ENCODE measurements around the gene SCN5A. TPM values are rescaled to one million over a fixed set of nuclear protein-coding genes. Genes with fewer than 3 reads are reported as not detected.
"Not testable (repeated sequence)": the region's sequence is repeated elsewhere in the genome, so short reads cannot be mapped to it uniquely, and the experiment has no call there.

SCN5A gene
- total and polyA plus RNA-seq, 4 donors, result 0.01 to 0.14 TPM; not detected in 2

DNA sequence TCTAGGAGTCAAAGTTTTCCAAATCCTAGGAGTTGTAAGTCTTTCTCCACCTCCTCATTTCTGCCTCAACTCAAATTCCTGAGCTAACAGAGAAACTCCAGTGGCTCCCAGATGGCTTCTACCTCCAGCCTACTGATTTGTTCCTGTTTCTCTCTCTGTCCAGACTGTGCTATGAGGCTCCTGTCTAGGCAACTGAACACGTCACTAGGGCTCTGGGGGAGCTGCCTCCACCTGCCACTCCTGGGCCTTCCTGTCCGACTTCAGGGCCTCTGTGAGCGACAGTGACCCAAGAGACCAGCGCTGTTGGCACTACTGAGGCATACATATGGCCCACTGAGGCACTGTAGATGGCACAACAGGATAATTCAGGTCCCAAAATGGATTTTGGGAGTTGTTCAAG, 82.0 kb downstream of the SCN5A start:
- Histone ChIP-seq H3K4me1 (ENCODE audit: control insufficient read depth in 4 of 4, insufficient read depth in 4 of 4, low read length in 3 of 4) (no peaks in the 10 kb centered on the region), H3K36me3 (ENCODE audit: control insufficient read depth in 4 of 4, insufficient read depth in 3 of 4, low read depth in 1 of 4, low read length in 3 of 4) (no peaks in the 10 kb centered on the region), H3K27ac (ENCODE audit: low read depth in 1 of 2, low read length in 2 of 2) (no peak overlapping the region), H3K9ac (ENCODE audit: low read depth in 1 of 2, low read length in 2 of 2) (no peak overlapping the region), H3K9me3 (ENCODE audit: control insufficient read depth in 4 of 4, low read length in 3 of 4) (no peaks in the 10 kb centered on the region), H3K4me3 (ENCODE audit: low read depth in 1 of 3, low read length in 3 of 3) (no peak overlapping the region), H3K27me3 (ENCODE audit: control insufficient read depth in 4 of 4, insufficient read depth in 4 of 4, low read length in 3 of 4) (no peaks in the 10 kb centered on the region)
- WGBS, result 91% methylated on average over 4 of the region's 4 CpGs
- TF ChIP-seq HNF4G (IDR thresholded peaks at IDR 0.05), result no peak
- DNase-seq (ENCODE audit: low spot score), result no peak

DNA sequence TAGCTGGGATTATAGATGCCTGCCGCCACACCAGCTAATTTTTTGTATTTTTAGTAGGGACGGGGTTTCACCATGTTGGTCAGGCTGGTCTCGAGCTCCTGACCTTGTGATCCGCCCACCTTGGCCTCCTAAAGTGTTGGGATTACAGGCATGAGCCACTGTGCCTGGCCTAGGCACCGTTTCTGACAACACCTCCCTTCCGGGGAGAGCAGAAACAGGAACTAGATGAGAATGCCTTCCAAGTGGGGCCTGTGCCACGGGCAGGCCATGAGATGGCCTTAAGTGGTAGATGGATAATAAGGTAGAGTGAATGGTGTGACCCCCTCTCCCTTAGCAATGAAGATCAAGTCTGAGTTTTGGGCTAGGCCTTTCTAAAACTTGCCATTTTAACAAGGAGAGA, 82.7 kb downstream of the SCN5A start:
- not testable (repeated sequence) for H3K9me3 ChIP-seq (ENCODE audit: control insufficient read depth in 4 of 4, low read length in 3 of 4); H3K27me3 ChIP-seq (ENCODE audit: control insufficient read depth in 4 of 4, insufficient read depth in 4 of 4, low read length in 3 of 4); H3K36me3 ChIP-seq (ENCODE audit: control insufficient read depth in 4 of 4, insufficient read depth in 3 of 4, low read depth in 1 of 4, low read length in 3 of 4); H3K4me3 ChIP-seq (ENCODE audit: low read depth in 1 of 3, low read length in 3 of 3); H3K9ac ChIP-seq (ENCODE audit: low read depth in 1 of 2, low read length in 2 of 2); H3K27ac ChIP-seq (ENCODE audit: low read depth in 1 of 2, low read length in 2 of 2); H3K4me1 ChIP-seq (ENCODE audit: control insufficient read depth in 4 of 4, insufficient read depth in 4 of 4, low read length in 3 of 4); DNase-seq (ENCODE audit: low spot score)
- 86% methylated on average over 7 of the region's 7 CpGs for WGBS

DNA sequence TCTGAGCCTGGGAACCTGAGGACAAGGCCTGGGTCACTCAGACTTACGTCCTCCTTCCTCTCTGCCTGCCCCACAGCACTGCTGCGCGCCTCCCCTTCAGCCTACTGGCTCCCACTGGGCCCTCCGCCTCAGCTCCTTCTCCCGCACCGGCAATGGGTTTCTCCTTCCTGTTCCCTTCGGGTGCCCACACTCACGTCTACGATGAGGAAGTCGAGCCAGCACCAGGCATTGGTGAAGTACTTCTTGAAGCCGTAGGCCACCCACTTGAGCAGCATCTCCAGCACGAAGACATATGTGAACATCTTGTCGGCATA, 83.3 kb downstream of the SCN5A start:
- Histone ChIP-seq H3K27ac (ENCODE audit: low read depth in 1 of 2, low read length in 2 of 2) (no peak overlapping the region), H3K36me3 (ENCODE audit: control insufficient read depth in 4 of 4, insufficient read depth in 3 of 4, low read depth in 1 of 4, low read length in 3 of 4) (no peaks in the 10 kb centered on the region), H3K4me1 (ENCODE audit: control insufficient read depth in 4 of 4, insufficient read depth in 4 of 4, low read length in 3 of 4) (no peaks in the 10 kb centered on the region), H3K9me3 (ENCODE audit: control insufficient read depth in 4 of 4, low read length in 3 of 4) (no peaks in the 10 kb centered on the region), H3K9ac (ENCODE audit: low read depth in 1 of 2, low read length in 2 of 2) (no peak overlapping the region), H3K4me3 (ENCODE audit: low read depth in 1 of 3, low read length in 3 of 3) (no peak overlapping the region), H3K27me3 (ENCODE audit: control insufficient read depth in 4 of 4, insufficient read depth in 4 of 4, low read length in 3 of 4) (no peaks in the 10 kb centered on the region)
- WGBS, result 90% methylated on average over 13 of the region's 13 CpGs
- DNase-seq (ENCODE audit: low spot score), result no peak
- TF ChIP-seq SP1 (IDR thresholded peaks at IDR 0.05) (no peak), FOXA2 (IDR thresholded peaks at IDR 0.05) (no peak), HNF4A (conservative IDR thresholded peaks at IDR 0.05) (no peak), TAF1 (conservative IDR thresholded peaks at IDR 0.05) (no peak)

DNA sequence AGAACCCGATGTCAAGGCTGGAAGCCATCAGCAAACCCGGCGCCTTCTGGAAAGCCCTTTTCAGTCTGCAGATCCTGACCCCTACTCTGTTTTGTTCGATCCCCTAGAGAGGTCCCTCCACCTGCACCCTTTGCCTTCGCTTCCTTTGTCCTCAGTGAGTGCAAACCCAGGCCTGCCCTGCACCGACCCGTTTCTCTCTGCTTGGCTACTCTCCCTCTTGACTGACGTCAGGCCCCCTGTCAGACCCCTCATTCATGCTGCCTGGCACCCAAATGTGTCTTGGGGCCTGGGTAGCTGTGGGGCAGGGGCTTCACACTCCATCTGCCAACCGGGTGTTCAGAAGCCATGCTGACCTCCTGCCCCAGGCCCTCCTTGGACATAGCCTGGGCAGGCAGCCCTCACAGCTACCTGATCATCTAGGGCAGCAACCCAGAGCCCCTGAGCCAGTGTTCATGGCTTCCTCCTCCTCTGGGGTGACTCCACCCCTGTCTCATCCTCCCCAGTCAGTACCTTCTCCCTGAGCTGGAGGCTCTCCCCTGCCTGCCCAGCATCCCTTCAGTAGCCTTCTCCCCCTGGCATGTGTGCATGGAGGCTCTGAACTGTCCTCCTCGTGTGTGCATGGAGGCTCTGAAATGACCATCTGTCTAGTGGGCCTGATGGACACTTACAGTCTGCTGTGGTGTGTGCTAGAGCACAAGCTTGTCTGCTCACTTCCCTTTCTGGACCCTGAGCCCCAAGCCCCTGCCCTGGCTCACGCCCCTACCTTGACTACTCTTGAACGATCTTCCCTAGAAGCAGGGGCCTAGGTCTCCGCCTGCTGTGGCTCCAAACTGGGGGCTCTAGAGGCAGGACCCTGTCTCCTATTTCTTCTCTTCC, 83.9 kb downstream of the SCN5A start:
- DNase-seq (ENCODE audit: low spot score), result no peak
- Histone ChIP-seq H3K9me3 (ENCODE audit: control insufficient read depth in 4 of 4, low read length in 3 of 4) (no peaks in the 10 kb centered on the region), H3K27ac (ENCODE audit: low read depth in 1 of 2, low read length in 2 of 2) (no peak overlapping the region), H3K27me3 (ENCODE audit: control insufficient read depth in 4 of 4, insufficient read depth in 4 of 4, low read length in 3 of 4) (no peaks in the 10 kb centered on the region), H3K4me3 (ENCODE audit: low read depth in 1 of 3, low read length in 3 of 3) (no peak overlapping the region), H3K9ac (ENCODE audit: low read depth in 1 of 2, low read length in 2 of 2) (no peak overlapping the region), H3K4me1 (ENCODE audit: control insufficient read depth in 4 of 4, insufficient read depth in 4 of 4, low read length in 3 of 4) (no peaks in the 10 kb centered on the region), H3K36me3 (ENCODE audit: control insufficient read depth in 4 of 4, insufficient read depth in 3 of 4, low read depth in 1 of 4, low read length in 3 of 4) (no peaks in the 10 kb centered on the region)
- TF ChIP-seq, protein P1, sequence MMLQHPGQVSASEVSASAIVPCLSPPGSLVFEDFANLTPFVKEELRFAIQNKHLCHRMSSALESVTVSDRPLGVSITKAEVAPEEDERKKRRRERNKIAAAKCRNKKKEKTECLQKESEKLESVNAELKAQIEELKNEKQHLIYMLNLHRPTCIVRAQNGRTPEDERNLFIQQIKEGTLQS (IDR thresholded peaks at IDR 0.05), result no peak
- TF ChIP-seq, protein P2, sequence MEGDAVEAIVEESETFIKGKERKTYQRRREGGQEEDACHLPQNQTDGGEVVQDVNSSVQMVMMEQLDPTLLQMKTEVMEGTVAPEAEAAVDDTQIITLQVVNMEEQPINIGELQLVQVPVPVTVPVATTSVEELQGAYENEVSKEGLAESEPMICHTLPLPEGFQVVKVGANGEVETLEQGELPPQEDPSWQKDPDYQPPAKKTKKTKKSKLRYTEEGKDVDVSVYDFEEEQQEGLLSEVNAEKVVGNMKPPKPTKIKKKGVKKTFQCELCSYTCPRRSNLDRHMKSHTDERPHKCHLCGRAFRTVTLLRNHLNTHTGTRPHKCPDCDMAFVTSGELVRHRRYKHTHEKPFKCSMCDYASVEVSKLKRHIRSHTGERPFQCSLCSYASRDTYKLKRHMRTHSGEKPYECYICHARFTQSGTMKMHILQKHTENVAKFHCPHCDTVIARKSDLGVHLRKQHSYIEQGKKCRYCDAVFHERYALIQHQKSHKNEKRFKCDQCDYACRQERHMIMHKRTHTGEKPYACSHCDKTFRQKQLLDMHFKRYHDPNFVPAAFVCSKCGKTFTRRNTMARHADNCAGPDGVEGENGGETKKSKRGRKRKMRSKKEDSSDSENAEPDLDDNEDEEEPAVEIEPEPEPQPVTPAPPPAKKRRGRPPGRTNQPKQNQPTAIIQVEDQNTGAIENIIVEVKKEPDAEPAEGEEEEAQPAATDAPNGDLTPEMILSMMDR (IDR thresholded peaks at IDR 0.05; ENCODE audit: low read depth, low read length, missing input control), result no peak
- TF ChIP-seq EGR1 (IDR thresholded peaks at IDR 0.05; ENCODE audit: low read depth in 2 of 2), result no peak
- no peak for TF ChIP-seq HNF4G (IDR thresholded peaks at IDR 0.05)
- TF ChIP-seq, protein P3, sequence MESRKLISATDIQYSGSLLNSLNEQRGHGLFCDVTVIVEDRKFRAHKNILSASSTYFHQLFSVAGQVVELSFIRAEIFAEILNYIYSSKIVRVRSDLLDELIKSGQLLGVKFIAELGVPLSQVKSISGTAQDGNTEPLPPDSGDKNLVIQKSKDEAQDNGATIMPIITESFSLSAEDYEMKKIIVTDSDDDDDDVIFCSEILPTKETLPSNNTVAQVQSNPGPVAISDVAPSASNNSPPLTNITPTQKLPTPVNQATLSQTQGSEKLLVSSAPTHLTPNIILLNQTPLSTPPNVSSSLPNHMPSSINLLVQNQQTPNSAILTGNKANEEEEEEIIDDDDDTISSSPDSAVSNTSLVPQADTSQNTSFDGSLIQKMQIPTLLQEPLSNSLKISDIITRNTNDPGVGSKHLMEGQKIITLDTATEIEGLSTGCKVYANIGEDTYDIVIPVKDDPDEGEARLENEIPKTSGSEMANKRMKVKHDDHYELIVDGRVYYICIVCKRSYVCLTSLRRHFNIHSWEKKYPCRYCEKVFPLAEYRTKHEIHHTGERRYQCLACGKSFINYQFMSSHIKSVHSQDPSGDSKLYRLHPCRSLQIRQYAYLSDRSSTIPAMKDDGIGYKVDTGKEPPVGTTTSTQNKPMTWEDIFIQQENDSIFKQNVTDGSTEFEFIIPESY (IDR thresholded peaks at IDR 0.05), result no peak
- TF ChIP-seq RXRA (IDR thresholded peaks at IDR 0.05), result no peak
- no peak for TF ChIP-seq FOXA2 (IDR thresholded peaks at IDR 0.05)
- TF ChIP-seq, protein P4, sequence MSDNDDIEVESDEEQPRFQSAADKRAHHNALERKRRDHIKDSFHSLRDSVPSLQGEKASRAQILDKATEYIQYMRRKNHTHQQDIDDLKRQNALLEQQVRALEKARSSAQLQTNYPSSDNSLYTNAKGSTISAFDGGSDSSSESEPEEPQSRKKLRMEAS (IDR thresholded peaks at IDR 0.05), result no peak
- TF ChIP-seq SP1 (IDR thresholded peaks at IDR 0.05), result no peak
- no peak for TF ChIP-seq RAD21 (IDR thresholded peaks at IDR 0.05)
- TF ChIP-seq HNF4A (conservative IDR thresholded peaks at IDR 0.05), result no peak
- TF ChIP-seq GABPA (IDR thresholded peaks at IDR 0.05 in 1 of 2, conservative IDR thresholded peaks at IDR 0.05 in 1 of 2), result no peak
- no peak for TF ChIP-seq FOXA1 (IDR thresholded peaks at IDR 0.05)
- WGBS, result 93% methylated on average over 13 of the region's 13 CpGs

Data from liver (tissue), 9 donors.